ENCODE measurements around the gene ADARB1. TPM values are rescaled to one million over a fixed set of nuclear protein-coding genes. Genes with fewer than 3 reads are reported as not detected.

ADARB1 gene
- total RNA-seq, 1 donor from 2014 or later: 14.0 TPM

DNA sequence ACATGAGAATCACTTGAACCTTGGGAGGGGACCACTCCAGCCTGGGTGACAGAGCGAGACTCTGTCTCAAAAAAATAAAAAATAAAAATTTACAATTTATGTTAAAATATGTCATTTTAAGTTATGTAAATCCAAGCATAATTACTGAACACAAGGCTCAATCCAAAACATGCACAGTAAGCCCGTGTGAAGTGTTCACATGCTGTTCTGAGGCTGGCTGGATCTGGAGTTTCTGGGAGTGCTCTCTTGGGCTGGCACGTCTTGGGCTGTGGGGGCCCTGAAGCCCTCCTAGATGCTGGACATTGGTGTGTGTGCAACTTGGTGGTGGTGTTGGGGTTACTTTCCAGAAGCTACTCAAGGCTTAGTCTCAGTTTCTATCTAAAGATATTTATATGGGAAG is 25.2 kb downstream of the ADARB1 start:
- peaks cover 3% of the 10 kb centered on the region for H3K36me3 ChIP-seq (ENCODE audit: control insufficient read depth, insufficient read depth, low read length)
- no peak for FAIRE-seq
- TF ChIP-seq, protein P1, sequence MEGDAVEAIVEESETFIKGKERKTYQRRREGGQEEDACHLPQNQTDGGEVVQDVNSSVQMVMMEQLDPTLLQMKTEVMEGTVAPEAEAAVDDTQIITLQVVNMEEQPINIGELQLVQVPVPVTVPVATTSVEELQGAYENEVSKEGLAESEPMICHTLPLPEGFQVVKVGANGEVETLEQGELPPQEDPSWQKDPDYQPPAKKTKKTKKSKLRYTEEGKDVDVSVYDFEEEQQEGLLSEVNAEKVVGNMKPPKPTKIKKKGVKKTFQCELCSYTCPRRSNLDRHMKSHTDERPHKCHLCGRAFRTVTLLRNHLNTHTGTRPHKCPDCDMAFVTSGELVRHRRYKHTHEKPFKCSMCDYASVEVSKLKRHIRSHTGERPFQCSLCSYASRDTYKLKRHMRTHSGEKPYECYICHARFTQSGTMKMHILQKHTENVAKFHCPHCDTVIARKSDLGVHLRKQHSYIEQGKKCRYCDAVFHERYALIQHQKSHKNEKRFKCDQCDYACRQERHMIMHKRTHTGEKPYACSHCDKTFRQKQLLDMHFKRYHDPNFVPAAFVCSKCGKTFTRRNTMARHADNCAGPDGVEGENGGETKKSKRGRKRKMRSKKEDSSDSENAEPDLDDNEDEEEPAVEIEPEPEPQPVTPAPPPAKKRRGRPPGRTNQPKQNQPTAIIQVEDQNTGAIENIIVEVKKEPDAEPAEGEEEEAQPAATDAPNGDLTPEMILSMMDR (IDR thresholded peaks at IDR 0.05; ENCODE audit: insufficient read depth, low read length, severe bottlenecking): no peak
- no peak for DNase-seq (ENCODE audit: low read depth)
- no peak overlapping the region for H3K4me3 ChIP-seq (ENCODE audit: low read depth, low read length)
- no peaks in the 10 kb centered on the region for H3K27me3 ChIP-seq (ENCODE audit: control insufficient read depth, insufficient read depth, low read length)

DNA sequence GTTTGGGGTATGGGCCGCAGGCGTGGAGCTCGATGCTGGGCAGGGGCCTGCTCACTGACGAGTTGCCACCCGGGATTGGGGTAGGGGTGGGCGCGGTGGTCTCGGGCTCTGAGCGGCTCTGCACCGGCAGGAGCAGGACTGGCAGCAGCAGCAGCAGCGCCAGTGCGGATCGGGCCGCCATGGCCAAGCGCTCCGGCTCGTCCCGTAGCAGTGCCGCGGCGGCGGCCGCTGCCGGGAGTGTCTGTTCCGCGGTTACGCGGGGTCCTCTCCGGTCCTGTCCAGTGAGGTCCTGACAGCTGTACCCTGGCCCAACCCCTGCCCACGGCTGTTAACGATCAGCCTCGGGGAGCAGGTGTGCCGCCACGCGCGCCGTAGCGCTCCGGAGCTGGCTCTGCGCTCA is 26.5 kb downstream of the ADARB1 start:
- no peak for FAIRE-seq
- H3K27me3 ChIP-seq (ENCODE audit: control insufficient read depth, insufficient read depth, low read length): no peaks in the 10 kb centered on the region
- TF ChIP-seq, protein P1 (IDR thresholded peaks at IDR 0.05; ENCODE audit: insufficient read depth, low read length, severe bottlenecking): no peak
- no peak overlapping the region for H3K4me3 ChIP-seq (ENCODE audit: low read depth, low read length)
- no peak for DNase-seq (ENCODE audit: low read depth)
- peaks cover 3% of the 10 kb centered on the region for H3K36me3 ChIP-seq (ENCODE audit: control insufficient read depth, insufficient read depth, low read length)

GRCh38 chr21:45102391-45102932 is 28.1 kb downstream of the ADARB1 start:
- Histone ChIP-seq H3K27me3 (ENCODE audit: control insufficient read depth, insufficient read depth, low read length) (no peaks in the 10 kb centered on the region), H3K36me3 (ENCODE audit: control insufficient read depth, insufficient read depth, low read length) (peaks cover 3% of the 10 kb centered on the region), H3K4me3 (ENCODE audit: low read depth, low read length) (no peak overlapping the region)
- TF ChIP-seq, protein P1 (IDR thresholded peaks at IDR 0.05; ENCODE audit: insufficient read depth, low read length, severe bottlenecking): peak; percentile 37
- FAIRE-seq (no peak), DNase-seq (ENCODE audit: low read depth) (peak; percentile 88)

DNA sequence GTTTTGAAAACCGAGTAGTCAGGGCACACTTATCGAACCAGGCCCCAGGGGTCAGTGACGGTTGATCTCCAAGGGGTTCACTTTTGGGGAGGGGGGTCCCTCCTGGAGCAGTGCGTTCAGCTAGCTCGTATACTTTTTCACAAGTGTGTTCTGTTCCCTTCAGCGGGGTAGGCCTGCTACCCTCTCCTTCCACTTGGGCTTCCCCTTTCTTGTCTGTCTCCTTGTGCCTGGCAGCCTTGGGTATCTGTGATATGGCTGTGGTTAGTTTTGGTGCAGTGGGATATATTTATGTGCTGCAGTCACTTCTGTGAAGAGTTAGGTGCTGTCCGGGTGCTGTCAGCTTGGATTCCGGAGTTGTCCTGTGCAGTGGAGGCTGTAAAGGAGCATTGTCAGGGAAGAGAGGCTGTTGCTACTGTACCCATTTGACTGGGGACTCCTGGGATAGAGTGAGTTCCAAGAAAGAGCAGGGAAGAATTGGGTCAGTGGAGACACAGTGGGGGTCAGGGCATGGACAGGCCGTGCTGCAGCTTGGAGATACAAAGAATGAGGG is 29.7 kb downstream of the ADARB1 start:
- no peak for FAIRE-seq
- no peaks in the 10 kb centered on the region for H3K27me3 ChIP-seq (ENCODE audit: control insufficient read depth, insufficient read depth, low read length)
- no peaks in the 10 kb centered on the region for H3K36me3 ChIP-seq (ENCODE audit: control insufficient read depth, insufficient read depth, low read length)
- TF ChIP-seq, protein P1 (IDR thresholded peaks at IDR 0.05; ENCODE audit: insufficient read depth, low read length, severe bottlenecking): no peak
- H3K4me3 ChIP-seq (ENCODE audit: low read depth, low read length): no peak overlapping the region
- no peak for DNase-seq (ENCODE audit: low read depth)

- no peaks in the 10 kb centered on the region for H3K27me3 ChIP-seq (ENCODE audit: control insufficient read depth, insufficient read depth, low read length)
- H3K36me3 ChIP-seq (ENCODE audit: control insufficient read depth, insufficient read depth, low read length): no peaks in the 10 kb centered on the region
- DNase-seq (ENCODE audit: low read depth) (peak; percentile 34), FAIRE-seq (no peak)
- TF ChIP-seq, protein P1 (IDR thresholded peaks at IDR 0.05; ENCODE audit: insufficient read depth, low read length, severe bottlenecking): no peak
- H3K4me3 ChIP-seq (ENCODE audit: low read depth, low read length): no peak overlapping the region
Measured at GRCh38 chr21:45104560-45104959, 30.2 kb downstream of the ADARB1 start.

Measured in bronchial epithelial cell (primary cell).